Activated naive CD4-positive, alpha-beta T cell treated with anti-CD3 and anti-CD28 coated beads, Interleukin-2, amount 50 U/mL, for 16 hours (primary cell): ENCODE measurements around the gene NOL12.
A peak's percentile ranks its signal among the peaks of the same experiment; 100 is the strongest.

ENCODE experiments used
- DNase-seq: peaks from one replicate; pipeline ENCODE4 v3.0.0-alpha.2; 2020

The NOL12 gene

DNA sequence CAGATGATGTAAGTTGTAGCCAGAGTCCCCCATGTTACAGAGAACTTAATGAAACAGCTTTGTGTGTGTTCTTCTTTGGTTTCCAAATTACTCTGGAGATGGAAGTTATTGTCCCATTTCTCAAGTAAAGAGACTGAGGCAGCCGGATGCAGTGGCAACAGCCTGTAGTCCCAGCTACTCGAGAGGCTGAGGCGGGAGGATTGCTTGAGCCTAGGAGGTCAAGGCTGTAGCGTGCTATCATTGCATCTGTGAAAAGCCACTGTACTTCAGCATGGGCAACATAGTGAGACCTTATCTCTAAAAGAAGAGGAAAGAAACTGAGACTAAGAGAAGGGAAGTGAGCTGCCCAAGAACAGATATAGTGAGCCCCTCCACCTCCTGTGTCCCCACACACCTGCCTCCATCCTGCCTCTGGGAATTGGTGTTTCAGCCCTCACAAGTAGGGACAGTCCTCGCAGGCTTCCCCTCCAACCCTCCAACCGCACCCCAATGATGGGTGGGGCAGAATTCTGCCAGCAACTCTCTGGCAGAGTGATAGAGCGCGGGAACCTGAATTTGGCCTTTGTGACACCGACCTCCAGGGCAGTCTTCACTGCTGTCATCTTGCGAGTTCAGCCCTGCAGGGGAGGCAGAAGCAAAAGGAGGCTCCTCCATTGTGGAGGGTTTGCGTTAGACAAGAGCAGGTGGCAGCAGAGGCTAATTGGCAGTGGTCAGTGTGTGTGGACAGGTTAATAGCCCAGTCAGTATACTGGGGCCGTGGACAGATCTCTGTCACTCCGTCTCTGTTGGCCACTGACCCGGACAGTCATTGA, 26.0 kb upstream of the NOL12 start:
- DNase-seq = no peak

DNA sequence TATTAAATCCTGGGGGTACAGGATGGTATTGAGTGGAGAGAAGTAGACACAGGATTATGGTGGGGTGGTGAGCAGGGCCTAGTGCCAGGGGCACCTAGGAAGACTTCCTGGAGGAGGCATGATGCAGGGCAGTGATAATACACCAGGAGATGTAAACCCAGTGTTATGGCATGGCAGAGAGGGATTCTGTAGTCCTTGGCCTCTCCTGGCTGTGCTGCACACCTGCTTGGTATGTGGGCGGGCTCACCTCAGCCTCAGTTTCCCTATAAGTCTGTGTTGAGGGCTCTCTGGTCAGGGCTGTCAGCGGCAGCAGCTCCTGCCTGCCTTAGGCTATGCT, 25.5 kb upstream of the NOL12 start:
- no peak for DNase-seq

DNA sequence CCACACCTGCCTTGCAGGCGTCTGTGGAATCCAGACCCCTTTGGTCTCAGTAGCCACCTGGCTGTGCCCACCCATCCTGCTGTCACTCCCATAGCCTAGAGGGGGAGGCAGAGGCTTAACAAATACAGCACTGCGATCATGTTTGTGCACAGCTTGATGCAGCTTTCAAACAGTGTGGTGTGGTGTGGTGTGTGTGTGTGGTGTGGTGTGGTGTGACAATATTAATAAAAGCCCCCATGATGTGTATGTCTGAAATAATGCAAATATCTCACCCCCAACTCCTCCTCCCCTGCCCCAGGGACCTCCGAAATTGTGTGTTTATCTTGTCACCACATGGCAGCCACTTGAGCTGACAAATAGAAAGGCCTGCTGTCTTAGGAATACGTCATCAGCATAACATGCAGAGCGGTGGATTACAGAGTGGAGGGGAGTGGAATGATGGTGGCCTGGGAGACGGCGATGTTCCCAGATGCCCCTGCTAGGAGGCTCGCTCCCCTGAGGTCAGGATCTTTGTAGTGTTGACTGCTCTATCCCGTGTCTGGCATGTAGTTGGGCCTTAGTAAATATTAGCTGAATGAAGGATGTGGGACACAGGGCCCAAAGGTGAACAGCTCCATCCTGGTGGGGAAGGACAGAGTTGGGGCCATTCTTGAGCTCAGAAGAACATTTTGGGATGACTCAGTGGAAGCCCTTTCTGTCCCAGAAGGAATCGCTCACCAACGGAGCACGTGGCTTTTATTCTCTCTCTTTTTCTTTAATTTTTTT, 24.8 kb upstream of the NOL12 start:
- no peak for DNase-seq

DNA sequence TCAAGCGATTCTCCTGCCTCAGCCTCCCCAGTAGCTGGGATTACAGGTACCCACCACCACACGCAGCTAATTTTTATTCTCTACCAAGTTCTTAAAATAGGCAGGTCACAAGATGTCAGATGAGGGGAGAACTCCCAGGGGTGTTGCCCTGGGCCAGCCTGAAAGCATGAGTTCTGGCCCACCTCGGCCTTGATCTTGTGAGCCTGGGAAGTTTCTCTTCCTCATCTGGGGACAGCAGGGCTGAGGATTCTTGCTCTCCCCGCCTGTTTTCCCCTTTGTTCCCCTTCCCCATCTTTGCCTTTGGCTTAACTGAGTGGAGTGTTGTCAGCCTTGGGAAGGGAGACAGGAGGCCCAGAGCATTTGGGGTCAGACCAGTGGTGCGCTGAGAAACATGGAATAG, 24.1 kb upstream of the NOL12 start:
- DNase-seq = no peak

DNA sequence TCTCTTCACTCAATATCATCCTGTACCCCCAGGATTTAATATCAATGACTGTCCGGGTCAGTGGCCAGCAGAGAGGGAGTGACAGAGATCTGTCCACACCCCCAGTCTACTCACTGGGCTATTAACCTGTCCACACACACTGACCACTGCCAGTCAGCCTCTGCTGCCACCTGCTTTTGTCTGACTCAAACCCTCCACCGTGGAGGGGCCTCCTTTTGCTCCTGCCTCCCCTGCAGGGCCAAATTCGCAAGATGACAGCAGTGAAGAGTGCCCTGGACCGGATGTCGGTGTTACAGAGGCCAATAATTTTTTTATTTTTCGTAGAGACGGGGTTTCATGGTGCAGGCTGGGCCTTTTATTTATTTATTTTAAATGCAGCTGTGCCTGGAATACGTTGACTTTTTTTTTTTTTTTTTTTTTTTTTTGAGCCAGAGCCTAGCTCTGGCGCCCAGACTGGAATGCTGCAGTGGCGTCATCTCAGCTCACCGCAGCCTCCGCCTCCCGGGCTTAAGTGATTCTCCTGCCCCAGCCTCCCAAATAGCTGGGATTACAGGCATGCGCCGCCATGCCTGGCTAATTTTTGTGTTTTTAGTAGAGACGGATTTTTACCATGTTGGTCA, 22.5 kb upstream of the NOL12 start:
- DNase-seq = no peak

DNA sequence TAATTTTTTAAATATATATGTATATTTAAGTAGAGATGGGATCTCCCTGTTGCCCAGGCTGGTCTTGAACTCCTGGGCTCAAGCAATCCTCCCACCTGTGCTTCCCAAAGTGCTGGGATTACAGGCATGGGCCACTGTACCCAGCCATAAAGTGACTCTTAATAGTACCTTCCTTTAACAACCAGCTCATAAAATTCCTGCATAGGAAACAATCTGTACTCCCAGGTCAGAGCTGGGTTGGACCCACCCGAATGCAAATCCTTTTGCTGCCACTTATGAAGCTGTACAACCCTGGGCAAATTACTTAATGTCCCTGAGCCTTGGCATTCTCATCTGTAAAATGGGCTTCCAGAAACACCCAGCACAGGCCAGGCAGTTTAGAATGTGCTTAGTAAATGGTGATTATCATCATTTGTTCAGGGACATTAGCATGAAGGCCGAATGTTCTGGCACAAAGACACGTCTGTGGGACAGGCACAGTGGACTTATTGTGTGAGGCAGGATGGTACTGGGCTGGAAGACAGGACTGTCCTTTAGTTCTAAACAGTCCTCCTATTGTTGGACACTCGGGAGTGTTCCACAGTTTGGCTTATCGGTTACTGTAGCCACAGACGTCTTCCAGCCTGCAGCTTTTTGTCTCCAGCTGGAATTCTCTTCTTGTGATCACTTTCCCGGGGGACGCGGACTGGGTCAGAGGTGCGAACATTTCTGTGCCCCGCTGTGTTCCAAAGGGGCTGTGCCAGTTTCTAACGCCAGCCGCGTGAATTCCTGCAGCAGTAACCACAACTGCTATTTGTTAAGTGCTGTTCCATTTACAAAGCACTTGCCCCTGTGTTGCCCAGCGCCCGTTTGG, 21.7 kb upstream of the NOL12 start:
- no peak for DNase-seq

DNA sequence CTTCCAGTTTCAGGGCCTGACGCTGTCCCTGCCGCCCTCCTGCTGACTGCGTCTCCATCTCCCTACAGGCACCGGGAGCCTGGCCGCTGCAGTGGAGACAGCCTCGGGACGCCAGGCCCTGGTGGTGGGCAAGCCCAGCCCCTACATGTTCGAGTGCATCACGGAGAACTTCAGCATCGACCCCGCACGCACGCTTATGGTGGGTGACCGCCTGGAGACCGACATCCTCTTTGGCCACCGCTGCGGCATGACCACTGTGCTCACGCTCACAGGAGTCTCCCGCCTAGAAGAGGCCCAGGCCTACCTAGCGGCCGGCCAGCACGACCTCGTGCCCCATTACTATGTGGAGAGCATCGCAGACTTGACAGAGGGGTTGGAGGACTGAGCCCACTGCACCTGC, 20.7 kb upstream of the NOL12 start:
- DNase-seq = no peak

DNA sequence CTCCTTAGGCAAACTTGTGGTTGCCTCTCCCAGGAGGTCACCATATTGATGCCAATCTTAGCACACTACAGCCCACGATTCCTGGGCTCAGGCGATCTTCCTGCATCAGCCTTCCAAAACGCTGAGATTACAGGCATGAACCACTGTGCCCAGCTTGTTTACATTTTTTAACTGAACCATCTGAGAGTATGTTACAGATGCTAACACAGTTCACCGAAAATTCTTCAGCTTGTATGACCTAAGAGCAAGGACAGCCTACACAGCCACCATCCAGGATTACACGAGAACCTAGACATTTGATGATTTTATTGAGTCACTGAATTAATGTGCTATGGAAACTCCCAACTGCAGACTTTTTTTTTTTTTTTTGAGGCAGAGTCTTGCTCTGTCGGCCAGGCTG, 16.6 kb upstream of the NOL12 start:
- no peak for DNase-seq

DNA sequence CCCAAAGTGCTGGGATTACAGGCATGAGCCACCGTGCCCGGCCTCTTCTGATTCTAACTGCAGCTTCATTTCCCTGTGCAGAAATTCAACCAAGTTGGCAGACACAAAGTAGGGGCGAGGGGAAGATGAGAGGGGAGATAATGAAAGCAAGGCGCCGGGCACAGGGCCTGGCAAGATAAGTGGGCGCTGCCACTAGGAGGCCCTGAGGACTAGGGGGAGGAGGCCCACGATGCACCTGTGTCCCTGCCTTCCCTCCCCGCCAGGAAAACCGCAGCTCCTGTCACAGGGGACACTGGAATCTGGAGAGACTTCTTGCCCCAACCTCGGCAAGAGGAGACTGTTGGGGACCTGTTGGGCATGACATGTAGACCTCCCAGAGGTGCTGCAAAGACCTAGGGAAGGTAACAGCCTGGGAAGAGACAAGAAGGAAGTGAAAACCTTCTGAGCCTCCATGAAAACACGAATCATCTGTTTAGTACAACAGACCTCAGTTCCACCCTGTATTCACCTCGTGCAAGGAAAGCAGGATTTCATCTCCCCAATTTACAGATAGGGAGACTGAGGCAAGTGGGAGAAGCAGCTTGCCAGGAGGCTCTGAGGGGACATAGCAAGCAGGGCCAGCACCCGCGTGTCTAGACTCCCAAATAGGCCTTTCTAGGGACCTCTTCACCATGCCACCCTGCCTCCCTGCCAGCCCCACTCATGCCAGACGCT, 13.8 kb upstream of the NOL12 start:
- DNase-seq = peak; percentile 26

DNA sequence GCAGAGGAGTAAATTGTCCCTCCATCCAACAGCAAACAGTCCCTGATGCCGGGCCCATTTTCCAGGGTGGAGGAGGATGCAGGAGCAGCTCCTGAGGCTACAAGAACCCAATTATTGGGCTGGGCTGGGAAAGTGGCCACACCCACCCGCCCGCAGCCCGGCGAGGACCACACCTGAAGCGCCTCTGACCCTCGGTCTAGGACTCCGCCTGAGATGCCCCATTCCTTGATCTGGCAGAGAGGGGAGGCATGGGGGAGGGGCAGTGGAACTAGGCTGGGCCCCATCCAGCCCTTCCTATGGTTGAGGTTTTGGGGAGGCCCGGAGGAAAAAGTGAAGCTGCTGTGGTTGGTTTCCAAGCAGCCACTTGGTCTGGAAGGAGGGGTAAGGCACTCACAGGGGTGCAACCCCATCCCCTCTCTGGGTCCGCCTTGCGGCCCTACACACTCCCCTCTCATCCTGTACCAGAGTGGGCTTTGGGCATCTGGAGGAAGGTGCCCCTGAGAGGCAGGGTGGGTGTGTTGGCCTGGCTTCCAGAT, 13.2 kb upstream of the NOL12 start:
- DNase-seq = no peak

DNA sequence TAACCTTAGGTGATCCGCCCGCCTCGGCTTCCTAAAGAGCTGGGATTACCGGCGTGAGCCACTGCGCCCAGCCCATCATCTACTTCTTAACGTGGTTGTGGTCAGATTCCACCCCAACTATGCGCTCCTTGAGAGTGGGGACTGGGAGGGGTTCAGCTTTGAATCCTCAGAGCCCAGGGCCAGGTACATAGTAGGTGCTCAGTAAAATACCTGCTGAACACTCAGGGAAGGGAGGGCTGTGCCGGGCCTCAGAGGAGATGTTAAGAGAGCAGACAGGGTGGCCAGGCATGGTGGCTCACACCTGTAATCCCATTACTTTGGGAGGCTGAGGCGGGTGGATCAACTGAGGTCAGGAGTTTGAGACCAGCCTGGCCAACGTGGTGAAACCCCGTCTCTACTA, 11.9 kb upstream of the NOL12 start:
- no peak for DNase-seq

DNA sequence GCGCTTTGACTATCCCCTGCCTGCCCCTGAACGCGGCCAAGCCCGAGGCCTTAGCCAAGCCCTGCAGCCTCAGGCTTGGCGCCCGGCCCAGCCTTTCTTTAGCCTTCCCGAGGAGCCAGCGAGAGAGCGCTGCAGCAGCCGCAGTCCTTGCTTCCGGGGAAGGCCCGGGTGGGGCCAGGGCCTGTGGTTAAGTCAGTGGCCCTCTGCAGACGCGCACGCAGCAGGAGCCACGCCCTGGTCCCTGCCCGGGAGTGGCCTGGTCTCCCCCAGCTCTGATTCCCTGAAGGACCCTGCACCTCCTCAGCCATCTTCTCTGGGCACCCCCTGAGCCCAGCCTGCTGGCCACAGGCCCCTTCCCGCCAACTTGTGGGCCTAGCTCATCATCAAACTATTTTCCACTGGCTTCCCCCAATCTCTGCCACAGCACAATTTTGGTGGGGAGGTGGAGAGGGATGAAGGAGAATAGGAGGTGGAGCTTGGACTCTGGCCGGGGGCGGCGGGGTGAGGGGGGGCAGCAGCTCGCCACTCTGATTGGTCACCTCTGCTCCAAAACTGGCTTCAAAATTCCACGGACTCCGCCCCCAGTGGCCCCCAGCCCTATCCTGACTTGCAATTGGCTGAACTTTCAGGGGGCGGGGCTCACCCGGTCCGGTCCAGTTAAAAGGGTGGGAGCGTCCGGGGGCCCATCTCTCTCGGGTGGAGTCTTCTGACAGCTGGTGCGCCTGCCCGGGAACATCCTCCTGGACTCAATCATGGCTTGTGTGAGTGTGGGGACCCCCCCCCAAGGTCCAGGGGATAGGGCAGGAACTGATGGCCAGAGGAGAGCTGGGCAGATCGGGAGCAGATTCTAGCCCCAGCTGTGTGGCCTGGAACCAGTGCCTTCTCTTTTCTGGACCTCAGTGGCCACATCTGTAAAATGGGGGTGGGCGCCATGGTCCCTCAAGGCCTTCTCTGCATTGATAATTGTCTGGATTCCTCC, 10.9 kb upstream of the NOL12 start, which contains the start of gene LGALS1:
Gene LGALS1, plus strand, starts transcription at position 686 of the 979 bp plus-strand sequence. Its CDS starts 67 bp downstream, at position 753.
- DNase-seq = peak; percentile 42

DNA sequence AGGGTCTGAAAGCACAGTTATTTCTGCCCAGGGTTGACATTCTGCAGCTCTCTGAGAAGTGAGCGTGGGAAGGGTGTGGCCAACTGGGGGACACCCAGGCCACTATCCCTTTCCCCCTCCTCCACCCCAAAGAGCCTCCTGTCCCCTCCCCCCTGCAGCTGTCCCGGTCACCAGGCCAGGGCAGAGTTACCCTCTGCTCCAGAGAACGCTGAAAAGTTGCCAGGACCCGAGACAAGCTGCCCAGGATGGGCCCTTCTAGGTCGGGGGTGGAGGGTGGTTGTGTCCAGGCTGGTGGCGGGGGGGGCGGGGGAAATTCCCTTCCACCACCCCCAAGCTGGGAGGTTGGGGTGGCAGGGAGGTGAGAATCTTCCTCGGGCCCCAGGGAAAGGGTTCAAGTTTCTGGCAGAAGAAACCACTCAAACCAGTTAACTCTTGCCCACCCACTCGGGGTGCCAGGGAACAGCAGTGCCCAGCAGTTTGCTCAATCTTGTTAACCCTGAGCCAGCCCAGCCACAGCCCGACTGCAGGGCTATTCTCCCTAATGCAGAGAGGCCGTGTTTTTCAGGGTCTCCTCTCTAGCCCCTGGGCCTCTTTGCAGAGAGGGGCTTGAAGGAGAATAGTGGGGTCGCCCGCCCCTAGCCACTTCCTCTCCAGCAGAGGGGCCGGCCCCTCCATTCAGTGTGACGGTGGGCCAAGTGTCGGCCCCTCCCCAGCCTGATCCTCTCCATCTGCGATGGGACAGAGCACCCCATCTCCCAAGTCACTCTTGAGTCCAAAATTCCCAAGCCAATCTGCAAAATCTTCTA, 10.0 kb upstream of the NOL12 start:
- DNase-seq = no peak

DNA sequence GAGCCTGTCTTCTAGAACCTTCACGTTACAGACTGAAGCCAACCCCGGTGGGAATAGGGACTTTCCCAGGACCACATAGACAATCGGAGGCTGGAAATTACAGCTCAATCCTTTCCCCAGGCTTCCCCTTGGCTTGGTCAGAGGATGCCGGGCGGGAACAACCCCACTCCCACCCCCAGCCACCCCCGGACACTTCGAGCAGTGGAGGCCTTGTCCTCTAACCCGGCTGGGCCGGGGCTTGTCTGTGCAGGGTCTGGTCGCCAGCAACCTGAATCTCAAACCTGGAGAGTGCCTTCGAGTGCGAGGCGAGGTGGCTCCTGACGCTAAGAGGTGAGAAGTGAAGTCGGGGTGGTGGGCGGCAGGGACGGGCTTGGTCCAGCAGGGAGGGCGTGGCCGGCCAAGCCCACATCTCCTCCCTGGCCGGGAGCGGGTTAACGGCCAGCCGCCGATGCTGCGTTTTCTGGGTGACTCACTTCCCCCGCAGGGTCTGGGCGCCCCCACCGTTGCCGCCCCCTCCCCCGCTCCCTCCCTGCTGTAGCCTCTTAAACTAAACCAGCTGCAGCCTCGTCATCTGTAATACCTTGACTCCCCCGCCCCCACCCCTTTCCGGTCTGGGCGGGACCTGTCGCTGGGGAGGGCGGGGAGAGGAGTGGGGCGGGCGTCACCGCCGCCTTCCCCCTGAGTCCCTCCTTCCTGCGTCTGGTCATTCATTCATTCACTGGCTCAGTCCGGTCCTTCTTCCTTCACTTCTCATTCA, 9.2 kb upstream of the NOL12 start:
- DNase-seq = peak; percentile 94

DNA sequence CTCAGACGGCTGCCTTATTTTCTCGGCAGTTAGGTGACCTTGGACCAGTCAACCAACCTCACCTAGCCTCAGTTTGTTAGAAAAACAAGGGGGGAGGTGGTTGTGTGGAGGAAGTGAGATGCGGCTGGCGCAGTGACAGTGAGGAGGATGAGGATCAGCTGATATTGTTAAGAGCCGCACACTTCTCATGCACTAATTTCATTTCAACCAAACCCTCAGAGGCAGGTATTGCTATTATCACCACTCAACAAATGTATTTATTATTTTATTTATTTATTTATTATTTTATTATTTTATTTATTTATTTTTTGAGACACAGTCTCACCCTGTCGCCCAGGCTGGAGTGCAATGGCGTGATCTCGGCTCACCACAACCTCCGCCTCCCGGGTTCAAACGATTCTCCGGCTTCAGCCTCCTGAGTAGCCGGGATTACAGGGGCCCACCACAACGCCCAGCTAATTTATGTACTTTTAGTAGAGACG, 8.6 kb upstream of the NOL12 start:
- no peak for DNase-seq

DNA sequence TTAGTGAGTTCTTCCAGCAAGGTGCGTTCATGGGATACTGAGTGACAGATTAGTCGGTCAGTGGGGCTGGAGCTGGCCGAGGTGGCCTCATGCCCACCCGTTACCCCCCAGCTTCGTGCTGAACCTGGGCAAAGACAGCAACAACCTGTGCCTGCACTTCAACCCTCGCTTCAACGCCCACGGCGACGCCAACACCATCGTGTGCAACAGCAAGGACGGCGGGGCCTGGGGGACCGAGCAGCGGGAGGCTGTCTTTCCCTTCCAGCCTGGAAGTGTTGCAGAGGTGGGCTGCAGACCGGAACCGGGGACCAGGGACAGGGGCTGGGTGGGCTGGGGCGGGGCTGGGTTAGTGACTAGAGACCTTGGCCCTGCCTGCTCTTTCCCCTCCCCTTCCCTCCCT, 7.8 kb upstream of the NOL12 start:
- DNase-seq = no peak

DNA sequence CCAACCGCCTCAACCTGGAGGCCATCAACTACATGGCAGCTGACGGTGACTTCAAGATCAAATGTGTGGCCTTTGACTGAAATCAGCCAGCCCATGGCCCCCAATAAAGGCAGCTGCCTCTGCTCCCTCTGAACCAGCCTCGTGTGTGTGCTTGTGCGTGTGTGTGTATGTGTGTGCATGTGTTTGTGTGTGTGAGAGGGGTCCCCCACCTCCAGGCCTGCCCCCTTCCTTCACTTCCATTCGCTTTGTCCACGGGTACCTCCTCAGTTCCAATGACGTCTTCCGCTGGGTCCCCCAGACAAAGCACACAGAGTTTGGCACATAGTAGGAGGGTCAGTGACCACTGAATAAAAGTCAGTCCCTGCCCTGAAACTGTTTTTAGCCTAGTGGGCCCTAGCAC, 6.5 kb upstream of the NOL12 start:
- DNase-seq = no peak

DNA sequence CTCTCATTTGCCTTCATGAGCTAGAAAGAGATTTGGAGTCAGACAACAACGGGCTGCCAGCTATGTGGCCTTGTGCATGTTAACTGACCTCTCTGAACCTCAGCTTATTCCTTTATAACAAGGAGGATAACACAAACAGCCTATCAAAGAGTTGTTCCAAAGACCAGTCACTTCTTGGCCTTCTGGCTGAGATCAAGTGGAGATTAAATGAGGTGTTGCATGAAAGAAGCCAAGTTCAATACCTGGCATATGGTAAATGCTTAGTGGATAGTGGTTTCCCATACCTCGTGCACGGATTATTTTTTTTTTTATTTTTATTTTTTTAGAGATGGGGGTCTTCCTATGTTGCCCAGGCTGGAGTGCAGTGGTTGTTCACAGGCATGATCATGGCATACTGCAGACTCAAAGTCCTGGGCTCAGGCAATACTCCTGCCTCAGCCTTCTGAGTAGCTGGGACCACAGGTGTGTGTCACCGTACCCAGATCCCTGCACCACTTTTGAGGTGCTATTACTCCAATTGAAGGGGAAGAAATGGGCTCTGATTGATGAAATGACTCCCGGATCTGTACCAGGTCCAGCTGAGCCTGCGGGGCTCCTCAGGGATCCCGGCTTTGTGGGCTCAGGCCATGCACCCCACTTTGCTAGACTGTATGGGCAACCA, 5.8 kb upstream of the NOL12 start:
- no peak for DNase-seq
